Peyer's patch (tissue), 4 donors: ENCODE data around the gene RAB39B. TPM values are rescaled to one million over a fixed set of nuclear protein-coding genes. Genes with fewer than 3 reads are reported as not detected.
A peak's percentile ranks its signal among the peaks of the same experiment; 100 is the strongest.

ENCODE experiments used
- DNase-seq, 3 donors: peaks; one replicate each; pipeline ENCODE4 v3.0.0-alpha.2; 2017 to 2019
- H3K27ac ChIP-seq, 4 donors: fragments of 200-600 bp; sonication (generic); one replicate each; pipeline ENCODE4 v1.5.1; 2016 to 2019
- H3K27me3 ChIP-seq, 2 donors: fragments of 200-600 bp; sonication (generic); one replicate each; pipeline ENCODE4 v1.5.1; 2019
- H3K36me3 ChIP-seq, 3 donors: fragments of 200-600 bp; sonication (generic); one replicate each; pipeline ENCODE4 v1.5.1; 2016 to 2019
- H3K4me1 ChIP-seq, 4 donors: fragments of 200-600 bp; sonication (generic); one replicate each; pipeline ENCODE4 v1.5.1; 2016 to 2019
- H3K4me3 ChIP-seq, 4 donors: fragments of 200-600 bp; sonication (generic); 1 replicate in 3 of 4; 2 replicates in 1 of 4; pipeline ENCODE4 v1.5.1; 2016 to 2019; ENCODE audit warnings: mild to moderate bottlenecking in 1 of 4
- H3K9me3 ChIP-seq, 4 donors: fragments of 200-600 bp; sonication (generic); one replicate each; pipeline ENCODE4 v1.5.1; 2016 to 2019; ENCODE audit warnings: mild to moderate bottlenecking in 1 of 4
- CTCF ChIP-seq, 6 experiments: fragments of 450-650 bp in 4 of 6; fragments of 200-600 bp in 2 of 6; sonication (generic) in 1 of 6; IDR thresholded peaks; one replicate each; pipeline ENCODE4 v1.5.1; 2017 to 2019; ENCODE audit warnings: antibody characterized with exemption in 6 of 6, mild to moderate bottlenecking in 3 of 6, moderate library complexity in 1 of 6
- POLR2A ChIP-seq, 2 donors: fragments of 450-650 bp; IDR thresholded peaks; one replicate each; pipeline ENCODE4 v1.5.1; 2017; ENCODE audit warnings: antibody characterized with exemption in 2 of 2, mild to moderate bottlenecking in 2 of 2, moderate library complexity in 2 of 2
- total RNA-seq, 4 donors: library from RNA; depleted of rRNA; stranded (reverse); fragments of >200 nt; gene quantifications; one replicate each; pipeline ENCODE4 v1.1.0, GENCODE V29; 2016

Gene RAB39B
- total RNA-seq, 4 donors from 2014 or later = 0.35 to 3.3 (median 0.80) TPM; not detected in 1

- Histone ChIP-seq H3K4me1 (peaks cover 0 to 18% (median 0%) of the 10 kb centered on the region in 4 donors), H3K27ac (no peak overlapping the region), H3K36me3 (peaks cover 0 to 11% (median 0%) of the 10 kb centered on the region in 3 donors), H3K9me3 (no peaks in the 10 kb centered on the region), H3K4me3 (no peak overlapping the region), H3K27me3 (no peaks in the 10 kb centered on the region)
- TF ChIP-seq CTCF (IDR thresholded peaks at IDR 0.05) (no peak), POLR2A (IDR thresholded peaks at IDR 0.05) (no peak)
- no peak for DNase-seq
Observed at GRCh38 chrX:155221351-155221750, 42.9 kb downstream of the RAB39B start.

- H3K36me3 ChIP-seq = peaks cover 0 to 11% (median 0%) of the 10 kb centered on the region in 3 donors
- no peak overlapping the region for H3K27ac ChIP-seq
- H3K9me3 ChIP-seq = no peaks in the 10 kb centered on the region
- no peak for DNase-seq
- H3K4me1 ChIP-seq = peaks cover 0 to 18% (median 0%) of the 10 kb centered on the region in 4 donors
- TF ChIP-seq CTCF (IDR thresholded peaks at IDR 0.05) (no peak), POLR2A (IDR thresholded peaks at IDR 0.05) (no peak)
- no peaks in the 10 kb centered on the region for H3K27me3 ChIP-seq
- H3K4me3 ChIP-seq = no peak overlapping the region
Observed at GRCh38 chrX:155218777-155219176, 45.5 kb downstream of the RAB39B start.

- Histone ChIP-seq H3K9me3 (no peaks in the 10 kb centered on the region), H3K4me1 (peaks cover 0 to 18% (median 0%) of the 10 kb centered on the region in 4 donors), H3K27ac (peak overlapping the region; percentile 77 to 94 (median 86)), H3K27me3 (no peaks in the 10 kb centered on the region), H3K36me3 (peaks cover 0 to 11% (median 0%) of the 10 kb centered on the region in 3 donors), H3K4me3 (peak overlapping the region; percentile 58 to 95 (median 66))
- TF ChIP-seq CTCF (IDR thresholded peaks at IDR 0.05) (no peak), POLR2A (IDR thresholded peaks at IDR 0.05) (no peak)
- no peak for DNase-seq
Observed at GRCh38 chrX:155216940-155217440, 47.3 kb downstream of the RAB39B start.

- Histone ChIP-seq H3K27me3 (no peaks in the 10 kb centered on the region), H3K4me3 (peak within 1 kb of the TSS; percentile 58 to 95 (median 66)), H3K9me3 (no peaks in the 10 kb centered on the region), H3K4me1 (peaks cover 0 to 18% (median 0%) of the 10 kb centered on the region in 4 donors), H3K27ac (peak within 1 kb of the TSS; percentile 77 to 94 (median 86)), H3K36me3 (peaks cover 0 to 8% (median 0%) of the 10 kb centered on the region in 3 donors)
- DNase-seq = peak; percentile 88 to 95 (median 90)
- TF ChIP-seq CTCF (IDR thresholded peaks at IDR 0.05) (peak in 4 of 6 experiments; percentile 18 to 46 (median 26)), POLR2A (IDR thresholded peaks at IDR 0.05) (no peak)
Observed at GRCh38 chrX:155216179-155216939, 47.9 kb downstream of the RAB39B start, which contains the start of gene VBP1. VBP1 (plus strand) TSS chrX:155216460; CDS start chrX:155216483, 23 bp downstream.

- H3K36me3 ChIP-seq = peaks cover 0 to under 1% (median 0%) of the 10 kb centered on the region in 3 donors
- TF ChIP-seq CTCF (IDR thresholded peaks at IDR 0.05) (no peak), POLR2A (IDR thresholded peaks at IDR 0.05) (no peak)
- peak overlapping the region; percentile 58 to 95 (median 66) for H3K4me3 ChIP-seq
- DNase-seq = no peak
- no peaks in the 10 kb centered on the region for H3K27me3 ChIP-seq
- H3K9me3 ChIP-seq = no peaks in the 10 kb centered on the region
- peak overlapping the region; percentile 77 to 94 (median 86) for H3K27ac ChIP-seq
- H3K4me1 ChIP-seq = peaks cover 0 to 18% (median 0%) of the 10 kb centered on the region in 4 donors
Observed at GRCh38 chrX:155215443-155216178, 48.7 kb downstream of the RAB39B start.
